GM11168 (cell line): Measurements from ENCODE around the gene PCDHGA5.
"Not testable (repeated sequence)": the region's sequence is repeated elsewhere in the genome, so short reads cannot be mapped to it uniquely, and the experiment has no call there.

Source experiments
- in situ Hi-C: fragments of 300-500 bp; cut with MboI; formaldehyde crosslinking; loops from one replicate; pipeline ENCODE4 v1.12.0; 2022; ENCODE audit warnings: low sequenced_read_pairs; ENCODE audit not compliant: unreplicated experiment

PCDHGA5 gene

DNA sequence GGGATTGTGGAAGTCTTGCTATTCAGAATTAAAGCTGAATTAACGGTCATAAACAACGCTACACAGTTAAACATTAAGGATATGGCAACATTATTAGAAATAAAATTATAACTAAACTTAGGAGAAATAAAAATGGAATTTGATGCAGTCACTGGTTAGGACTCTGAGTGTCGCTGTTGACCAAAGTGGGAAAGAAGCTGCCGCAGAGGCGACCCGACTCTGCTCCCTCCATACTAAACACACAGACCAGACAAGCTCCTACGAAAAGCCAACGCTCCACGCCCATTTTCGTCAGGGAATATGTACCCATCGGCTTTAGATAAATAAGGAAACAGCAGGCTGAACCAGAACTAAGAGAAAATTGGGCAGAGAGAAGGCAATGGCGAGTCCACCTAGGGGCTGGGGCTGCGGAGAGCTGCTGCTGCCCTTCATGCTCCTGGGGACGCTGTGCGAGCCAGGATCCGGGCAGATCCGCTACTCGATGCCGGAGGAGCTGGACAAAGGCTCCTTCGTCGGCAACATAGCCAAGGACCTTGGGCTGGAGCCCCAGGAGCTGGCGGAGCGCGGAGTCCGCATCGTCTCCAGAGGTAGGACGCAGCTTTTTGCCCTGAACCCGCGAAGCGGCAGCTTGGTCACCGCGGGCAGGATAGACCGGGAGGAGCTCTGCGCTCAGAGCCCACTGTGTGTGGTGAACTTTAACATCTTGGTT, at the start of gene PCDHGA5:
PCDHGA5 (plus strand) TSS at position 211 of the 709 bp plus-strand sequence; CDS start at position 380, 169 bp downstream.
- in situ Hi-C loops: no loop called here

DNA sequence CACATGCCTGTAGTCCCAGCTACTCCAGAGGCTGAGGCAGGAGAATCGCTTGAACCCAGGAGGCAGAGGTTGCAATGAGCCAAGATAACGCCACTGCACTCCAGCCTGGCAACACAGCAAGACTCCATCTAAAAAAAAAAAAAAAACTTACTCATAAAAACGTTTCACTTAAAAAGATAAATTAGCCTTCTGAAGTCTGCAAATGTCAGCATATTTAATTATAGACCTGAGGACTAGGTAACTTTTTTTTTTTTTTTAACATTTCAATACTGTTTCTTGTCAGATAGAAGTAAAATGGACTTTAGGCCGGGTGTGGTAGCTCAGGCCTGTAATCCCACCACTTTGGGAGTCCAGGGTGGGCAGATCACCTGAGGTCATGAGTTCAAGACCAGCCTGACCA, 47.0 kb upstream of the PCDHGA5 start:
- in situ Hi-C loops: not testable (repeated sequence)

DNA sequence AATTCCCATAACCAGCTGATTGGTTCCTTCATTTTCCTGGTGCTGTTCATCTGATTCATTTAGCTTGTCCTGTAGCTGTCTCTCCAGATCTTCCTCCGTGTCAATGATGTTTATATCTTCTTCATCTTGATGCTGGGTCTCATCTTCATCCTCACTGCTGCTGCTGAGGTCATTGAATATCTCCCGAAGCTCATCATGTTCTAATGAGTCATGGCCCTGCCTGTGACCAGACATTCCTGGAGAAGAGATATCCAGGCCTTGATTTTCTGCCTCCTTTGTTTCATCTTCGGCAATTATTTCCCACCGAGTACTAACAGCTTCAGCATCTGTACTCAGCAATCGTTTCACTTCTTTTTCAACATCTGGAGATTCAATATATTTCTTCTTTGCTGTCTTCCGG, 44.8 kb upstream of the PCDHGA5 start:
- in situ Hi-C loops: no loop called here

DNA sequence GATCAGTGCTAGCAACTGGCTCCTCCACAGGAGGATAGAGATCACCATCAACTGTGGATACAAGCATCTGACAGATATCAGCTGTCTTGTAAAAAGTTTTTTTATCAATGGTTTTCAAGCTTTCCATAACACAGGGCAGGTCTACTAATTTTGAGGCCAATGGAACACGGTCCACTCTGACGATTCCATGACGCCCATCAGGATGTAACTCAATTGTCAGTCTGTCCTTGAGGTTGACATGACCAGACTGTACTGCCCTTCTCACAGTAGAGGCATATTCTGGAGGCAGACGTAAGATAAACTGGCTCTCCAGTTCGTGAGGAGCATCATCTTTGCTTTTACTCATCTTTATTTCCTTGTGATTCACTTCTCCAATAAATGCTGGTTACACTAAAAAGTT, 44.3 kb upstream of the PCDHGA5 start:
- in situ Hi-C loops: no loop called here

DNA sequence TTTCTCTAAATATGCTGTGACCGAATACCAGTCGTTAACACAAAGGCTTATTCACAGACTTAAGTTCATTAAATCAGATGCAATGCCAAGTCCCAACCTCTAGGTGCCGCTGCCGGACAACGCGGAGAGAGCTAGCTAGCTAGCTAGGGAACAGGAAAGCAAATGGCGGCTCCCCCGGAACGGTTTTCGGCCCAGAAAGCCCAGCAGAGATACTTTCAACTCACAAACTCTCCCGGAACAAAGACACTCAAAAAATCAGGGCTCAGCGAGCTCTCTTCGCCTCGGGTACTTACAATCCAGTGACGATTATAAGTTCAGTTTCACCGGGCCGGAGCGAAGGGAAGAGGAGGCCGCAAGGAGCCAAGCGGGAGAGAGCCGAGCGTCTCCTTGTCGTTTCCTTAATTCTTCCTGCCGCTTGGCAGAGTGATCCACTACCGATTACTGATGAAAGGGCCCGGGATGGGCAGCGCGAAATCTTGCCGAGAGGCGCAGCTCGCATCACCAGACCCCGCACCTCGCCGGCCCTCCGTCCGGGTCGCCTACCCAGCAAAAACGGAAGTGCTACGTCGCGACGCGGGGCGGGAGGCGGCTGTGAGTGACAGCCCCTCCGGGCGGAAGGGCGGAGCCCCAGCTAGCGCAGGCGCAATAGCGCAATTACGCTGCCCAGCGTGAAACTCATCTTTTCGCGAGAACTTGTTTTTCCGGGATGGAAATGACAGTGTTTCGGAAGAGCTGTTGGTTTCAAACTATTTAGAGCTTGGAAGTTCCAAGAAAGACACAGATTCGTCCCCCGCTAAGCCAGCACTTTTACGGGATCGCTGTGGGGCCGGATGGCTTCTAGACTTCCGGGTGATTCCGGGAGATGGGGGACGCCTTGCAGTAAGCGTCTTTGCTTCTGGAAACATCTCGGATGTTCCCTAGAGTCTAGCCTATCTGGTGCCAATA, 43.5 kb upstream of the PCDHGA5 start, which contains the start of gene TAF7:
TAF7 (minus strand) TSS at position 560 of the 945 bp plus-strand sequence. CDS start 740 bp downstream, outside the sequence.
- in situ Hi-C loops: no loop called here

- in situ Hi-C loops: no loop called here
These were observed 41.7 kb upstream of the PCDHGA5 start for GRCh38 chr5:141322261-141322660.

- in situ Hi-C loops: no loop called here
These were observed 37.7 kb upstream of the PCDHGA5 start for GRCh38 chr5:141326088-141326854.

DNA sequence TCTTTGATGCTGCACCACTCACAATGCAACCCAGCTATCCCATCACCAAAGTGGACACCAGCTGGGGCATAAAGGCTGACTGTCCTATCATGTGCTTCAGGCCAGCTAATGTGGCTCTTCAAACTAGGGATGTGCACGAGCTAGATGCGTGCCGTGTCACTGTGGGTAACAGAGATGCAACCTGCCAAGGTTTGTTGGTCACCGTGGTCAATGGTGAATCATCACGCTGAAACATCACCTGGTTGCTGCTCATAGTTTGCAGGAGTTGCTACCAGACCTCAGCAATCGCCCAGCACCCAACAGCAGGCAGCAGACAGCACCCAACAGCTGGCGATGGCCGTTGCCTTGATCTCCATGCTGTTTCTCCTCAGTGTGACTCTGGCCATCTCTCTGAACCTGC, 35.7 kb upstream of the PCDHGA5 start:
- in situ Hi-C loops: no loop called here

DNA sequence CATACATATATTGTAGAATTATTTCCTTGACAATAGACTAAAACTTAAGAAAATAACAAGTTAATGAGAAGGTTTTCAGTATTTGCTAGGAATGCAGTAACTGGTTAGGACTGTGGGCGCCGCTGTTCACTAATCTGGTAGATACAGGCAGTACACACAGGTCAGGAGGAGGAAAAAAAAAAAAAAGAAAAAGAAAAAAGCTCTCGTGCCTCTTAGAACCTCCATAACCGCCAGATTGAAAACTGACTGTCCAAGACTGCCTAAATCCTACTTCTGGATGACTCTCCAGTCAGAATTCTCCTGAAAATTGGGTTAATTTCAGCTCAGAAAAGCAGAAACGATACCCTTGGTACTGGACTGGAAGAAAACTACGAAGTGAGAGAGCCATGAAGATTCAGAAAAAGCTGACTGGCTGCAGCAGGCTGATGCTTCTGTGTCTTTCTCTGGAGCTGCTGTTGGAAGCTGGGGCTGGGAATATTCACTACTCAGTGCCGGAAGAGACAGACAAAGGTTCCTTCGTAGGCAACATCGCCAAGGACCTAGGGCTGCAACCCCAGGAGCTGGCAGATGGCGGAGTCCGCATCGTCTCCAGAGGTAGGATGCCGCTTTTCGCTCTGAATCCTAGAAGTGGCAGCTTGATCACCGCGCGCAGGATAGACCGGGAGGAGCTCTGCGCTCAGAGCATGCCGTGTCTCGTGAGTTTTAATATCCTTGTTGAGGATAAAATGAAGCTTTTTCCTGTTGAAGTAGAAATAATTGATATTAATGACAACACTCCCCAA, 33.5 kb upstream of the PCDHGA5 start, which contains the start of gene PCDHGA1:
PCDHGA1 (plus strand) TSS at position 216 of the 782 bp plus-strand sequence.
- in situ Hi-C loops: no loop called here

GRCh38 chr5:141332571-141332970, 31.4 kb upstream of the PCDHGA5 start:
- in situ Hi-C loops: not testable (repeated sequence)

DNA sequence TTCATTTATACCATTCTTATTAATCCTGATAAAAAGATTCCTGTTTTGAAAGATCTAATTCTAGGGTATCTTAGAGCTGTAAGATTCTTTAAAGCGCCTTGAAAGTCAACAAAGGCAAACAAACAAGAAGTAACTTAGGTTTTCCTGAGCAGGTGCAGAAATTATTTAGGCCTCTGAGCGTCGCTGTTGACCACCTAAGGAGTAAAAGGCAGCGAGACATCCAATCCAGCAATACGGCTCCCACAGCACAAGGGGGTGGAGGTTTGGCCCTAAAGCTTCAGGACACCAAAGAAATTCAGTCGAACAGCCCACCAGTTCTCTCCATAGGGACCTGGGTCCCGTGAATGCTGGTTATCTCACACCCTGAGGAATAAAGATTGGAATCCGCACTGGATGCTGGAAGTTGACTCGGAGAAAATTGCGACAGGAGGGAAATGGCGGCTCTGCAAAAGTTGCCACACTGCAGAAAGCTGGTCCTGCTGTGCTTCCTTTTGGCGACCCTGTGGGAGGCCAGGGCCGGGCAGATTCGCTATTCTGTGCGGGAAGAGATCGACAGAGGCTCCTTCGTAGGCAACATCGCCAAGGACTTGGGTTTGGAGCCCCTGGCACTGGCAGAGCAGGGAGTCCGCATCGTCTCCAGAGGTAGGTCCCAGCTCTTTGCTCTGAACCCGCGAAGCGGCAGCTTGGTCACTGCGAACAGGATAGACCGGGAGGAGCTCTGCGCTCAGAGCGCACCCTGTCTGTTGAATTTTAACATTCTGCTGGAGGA, 25.2 kb upstream of the PCDHGA5 start, which contains the start of gene PCDHGA2:
PCDHGA2 (plus strand) TSS at position 223 of the 769 bp plus-strand sequence.
- in situ Hi-C loops: no loop called here

DNA sequence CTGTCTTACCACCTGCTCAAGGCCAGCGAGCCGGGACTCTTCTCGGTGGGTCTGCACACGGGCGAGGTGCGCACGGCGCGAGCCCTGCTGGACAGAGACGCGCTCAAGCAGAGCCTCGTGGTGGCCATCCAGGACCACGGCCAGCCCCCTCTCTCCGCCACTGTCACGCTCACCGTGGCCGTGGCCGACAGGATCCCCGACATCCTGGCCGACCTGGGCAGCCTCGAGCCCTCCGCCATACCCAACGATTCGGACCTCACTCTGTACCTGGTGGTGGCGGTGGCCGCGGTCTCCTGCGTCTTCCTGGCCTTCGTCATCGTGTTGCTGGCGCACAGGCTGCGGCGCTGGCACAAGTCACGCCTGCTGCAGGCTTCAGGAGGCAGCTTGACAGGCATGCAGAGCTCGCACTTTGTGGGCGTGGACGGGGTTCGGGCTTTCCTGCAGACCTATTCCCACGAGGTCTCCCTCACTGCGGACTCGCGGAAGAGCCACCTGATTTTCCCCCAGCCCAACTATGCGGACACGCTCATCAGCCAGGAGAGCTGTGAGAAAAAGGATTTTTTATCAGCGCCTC, 23.1 kb upstream of the PCDHGA5 start:
- in situ Hi-C loops: not testable (repeated sequence)

DNA sequence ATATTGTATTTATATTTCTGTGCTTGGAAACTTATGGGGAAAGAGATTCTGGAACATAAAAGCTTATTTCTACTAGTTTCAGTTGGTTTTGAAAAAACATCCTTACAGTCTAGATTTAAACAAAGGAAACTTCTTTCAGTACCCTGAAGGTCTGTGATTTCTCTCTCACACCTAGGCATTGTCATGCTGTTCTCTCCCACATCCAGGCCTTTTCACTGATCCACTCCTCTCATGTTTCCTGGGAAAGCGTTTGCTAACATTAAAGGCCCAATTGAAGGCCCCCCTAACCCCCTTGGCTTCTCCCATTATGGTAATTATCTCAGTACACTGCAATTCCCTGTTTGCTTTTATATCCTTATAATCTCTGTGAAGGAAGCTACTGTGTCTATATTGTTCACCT, 21.2 kb upstream of the PCDHGA5 start:
- in situ Hi-C loops: no loop called here

DNA sequence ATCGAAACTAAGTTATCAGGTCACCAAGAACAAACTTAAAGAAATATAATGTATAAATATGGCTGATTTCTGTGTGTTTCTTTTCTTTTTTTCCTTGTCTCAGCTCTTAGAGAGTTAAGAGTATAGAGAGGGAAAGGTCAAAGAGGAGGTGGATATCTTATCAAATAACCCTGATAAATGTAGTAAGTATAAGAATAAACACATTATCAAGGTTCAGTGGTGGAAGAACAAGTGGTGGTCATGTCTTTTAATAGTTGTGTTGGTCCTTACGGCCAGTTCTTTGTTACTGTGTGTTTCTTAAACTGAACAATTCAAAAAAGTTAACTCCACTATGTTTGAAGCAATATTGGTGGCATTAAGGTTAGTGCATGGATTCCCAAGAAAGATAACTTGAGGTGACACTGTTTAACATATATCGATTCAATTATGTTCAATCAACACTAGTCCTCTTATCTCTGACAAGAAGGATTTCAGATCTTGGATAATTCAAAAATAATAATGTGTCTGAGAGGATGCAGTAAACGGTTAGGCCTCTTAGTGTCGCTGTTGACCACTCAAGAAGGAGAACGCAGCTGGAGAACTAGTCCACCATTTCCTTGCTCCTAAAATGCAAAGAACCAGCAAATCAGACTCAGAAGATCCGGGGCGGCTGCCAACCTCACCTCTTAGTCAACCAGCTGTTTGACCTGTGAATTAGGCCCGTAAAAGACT, 20.6 kb upstream of the PCDHGA5 start, which contains the start of gene PCDHGA3:
PCDHGA3 (plus strand) TSS at position 588 of the 711 bp plus-strand sequence. CDS start 205 bp downstream, outside the sequence.
- in situ Hi-C loops: no loop called here

DNA sequence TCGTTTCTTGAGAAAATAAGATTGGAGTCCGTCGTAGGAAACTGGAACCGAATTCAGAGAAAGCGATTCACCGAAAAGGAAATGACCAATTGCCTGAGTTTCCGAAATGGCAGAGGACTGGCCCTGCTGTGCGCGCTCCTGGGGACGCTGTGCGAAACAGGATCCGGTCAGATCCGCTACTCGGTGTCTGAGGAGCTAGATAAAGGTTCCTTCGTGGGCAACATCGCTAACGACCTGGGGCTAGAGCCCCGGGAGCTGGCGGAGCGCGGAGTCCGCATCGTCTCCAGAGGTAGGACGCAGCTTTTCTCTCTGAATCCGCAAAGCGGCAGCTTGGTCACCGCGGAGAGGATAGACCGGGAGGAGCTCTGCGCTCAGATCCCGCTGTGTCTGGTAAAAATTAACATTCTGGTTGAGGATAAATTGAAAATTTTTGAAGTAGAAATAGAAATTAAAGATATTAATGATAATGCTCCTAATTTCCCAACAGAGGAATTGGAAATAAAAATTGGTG, 20.0 kb upstream of the PCDHGA5 start:
- in situ Hi-C loops: no loop called here

DNA sequence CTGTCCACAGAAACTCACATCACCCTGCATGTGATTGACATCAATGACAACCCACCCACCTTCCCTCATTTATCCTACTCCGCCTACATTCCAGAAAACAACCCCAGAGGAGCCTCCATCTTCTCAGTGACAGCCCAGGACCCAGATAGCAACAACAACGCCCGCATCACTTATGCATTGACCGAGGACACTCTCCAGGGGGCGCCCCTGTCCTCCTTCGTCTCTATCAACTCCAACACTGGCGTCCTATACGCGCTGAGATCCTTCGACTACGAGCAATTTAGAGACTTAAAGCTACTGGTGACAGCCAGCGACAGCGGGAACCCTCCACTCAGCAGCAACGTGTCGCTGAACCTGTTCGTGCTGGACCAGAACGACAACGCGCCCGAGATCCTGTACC, 18.6 kb upstream of the PCDHGA5 start:
- in situ Hi-C loops: no loop called here

DNA sequence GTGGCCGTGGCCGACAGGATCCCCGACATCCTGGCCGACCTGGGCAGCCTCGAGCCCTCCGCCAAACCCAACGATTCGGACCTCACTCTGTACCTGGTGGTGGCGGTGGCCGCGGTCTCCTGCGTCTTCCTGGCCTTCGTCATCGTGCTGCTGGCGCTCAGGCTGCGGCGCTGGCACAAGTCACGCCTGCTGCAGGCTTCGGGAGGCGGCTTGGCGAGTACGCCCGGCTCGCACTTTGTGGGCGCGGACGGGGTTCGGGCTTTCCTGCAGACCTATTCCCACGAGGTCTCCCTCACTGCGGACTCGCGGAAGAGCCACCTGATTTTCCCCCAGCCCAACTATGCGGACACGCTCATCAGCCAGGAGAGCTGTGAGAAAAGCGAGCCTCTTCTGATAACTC, 17.9 kb upstream of the PCDHGA5 start:
- in situ Hi-C loops: not testable (repeated sequence)
